Stomach (tissue), 9 donors: ENCODE data around the gene AGAP3. TPM values are rescaled to one million over a fixed set of nuclear protein-coding genes. Genes with fewer than 3 reads are reported as not detected.

Experiments
- DNase-seq, 2 donors: peaks; one replicate each; pipeline versions ENCODE4 v3.0.0 to v3.0.0-alpha.2; 2013 to 2019
- H3K27ac ChIP-seq, 5 donors: fragments of 200-600 bp in 4 of 5; sonication (generic) in 4 of 5; one replicate each; pipeline ENCODE4 v1.5.1; 2013 to 2019; ENCODE audit warnings: mild to moderate bottlenecking in 1 of 5, moderate library complexity in 1 of 5
- H3K27me3 ChIP-seq, 3 donors: fragments of 200-600 bp; sonication (generic); one replicate each; pipeline ENCODE4 v1.5.1; 2017 to 2019; ENCODE audit warnings: mixed run types in 1 of 3
- H3K36me3 ChIP-seq, 4 donors: fragments of 200-600 bp; sonication (generic); 1 replicate in 3 of 4; 2 replicates in 1 of 4; pipeline ENCODE4 v1.5.1; 2016 to 2019
- H3K4me1 ChIP-seq, 4 donors: fragments of 200-600 bp; sonication (generic); one replicate each; pipeline ENCODE4 v1.5.1; 2016 to 2019
- H3K4me3 ChIP-seq, 4 donors: fragments of 200-600 bp; sonication (generic) in 3 of 4; one replicate each; pipeline ENCODE4 v1.5.1; 2016 to 2019; ENCODE audit warnings: mild to moderate bottlenecking in 1 of 4
- H3K9me3 ChIP-seq, 4 donors: fragments of 200-600 bp; sonication (generic); one replicate each; pipeline ENCODE4 v1.5.1; 2016 to 2019
- EP300 ChIP-seq: sonication (generic); formaldehyde crosslinking; IDR thresholded peaks from one replicate; pipeline ENCODE4 v1.6.1; 2017; ENCODE audit warnings: antibody characterized with exemption
- POLR2A ChIP-seq, 4 donors: fragments of 450-650 bp; IDR thresholded peaks; one replicate each; pipeline ENCODE4 v1.6.1; 2016; ENCODE audit warnings: antibody characterized with exemption in 4 of 4, control low read depth in 2 of 4, mild to moderate bottlenecking in 1 of 4, moderate library complexity in 1 of 4
- POLR2AphosphoS5 ChIP-seq, 3 donors: sonication (generic); formaldehyde crosslinking; IDR thresholded peaks; one replicate each; pipeline ENCODE4 v1.6.1; 2016; ENCODE audit warnings: antibody characterized with exemption in 3 of 3
- WGBS, 5 donors: extraction: QIAGEN DNeasy Blood & Tissue Kit in 3 of 5; methylation state at CpG; one replicate each; pipeline versions ENCODE4 v1.1.5 to v1.1.7; 2013 to 2018; 5-methylcytosine and 5-hydroxymethylcytosine counted together
- intact Hi-C: fragments of 100-400 bp; cut with DNase I; formaldehyde crosslinking; loops from one replicate; pipeline ENCODE4 v1.15.1; 2023; ENCODE audit warnings: low total_unique reads
- polyA plus RNA-seq, 3 donors: library from polyadenylated mRNA; stranded (reverse); fragments of 200-250 nt; gene quantifications; one replicate each; pipeline ENCODE4 v1.2.3, GENCODE V29; 2013
- total RNA-seq, 5 donors: library from RNA; depleted of rRNA; stranded (reverse); fragments of >200 nt; gene quantifications; one replicate each; pipeline versions ENCODE4 v1.1.0 to v1.2.3, GENCODE V29; 2014 to 2016
- TF ChIP-seq, protein P1 (sequence below), 7 experiments: fragments of 450-650 bp in 4 of 7; fragments of 200-600 bp in 3 of 7; sonication (generic) in 3 of 7; IDR thresholded peaks; one replicate each; pipeline ENCODE4 v1.5.1; 2016 to 2019; ENCODE audit warnings: antibody characterized with exemption in 7 of 7, control low read depth in 2 of 7, mild to moderate bottlenecking in 1 of 7
- donor health status: healthy with polysubstance abuse.
- donor health status: Bipolar disorder and iron deficiency.
- donor health status: healthy.

The AGAP3 gene
- total and polyA plus RNA-seq, 8 donors: 32.5 to 342 (median 53.3) TPM

GRCh38 chr7:151130741-151131157 lies 44.5 kb downstream of the AGAP3 start:
- Histone ChIP-seq H3K27ac (no peak overlapping the region), H3K4me3 (no peak overlapping the region), H3K4me1 (peaks cover 7 to 12% (median 10%) of the 10 kb centered on the region in 4 donors), H3K9me3 (no peaks in the 10 kb centered on the region), H3K27me3 (no peaks in the 10 kb centered on the region), H3K36me3 (peaks cover 62 to 91% (median 89%) of the 10 kb centered on the region in 4 donors)
- 91 to 96% (median 95%) methylated on average over 17 of the region's 17 CpGs for WGBS, 5 donors
- DNase-seq: no peak
- intact Hi-C loops: no loop called here
- TF ChIP-seq EP300 (no peak), POLR2A (IDR thresholded peaks at IDR 0.05) (no peak), POLR2AphosphoS5 (IDR thresholded peaks at IDR 0.05) (no peak)
- TF ChIP-seq, protein P1, sequence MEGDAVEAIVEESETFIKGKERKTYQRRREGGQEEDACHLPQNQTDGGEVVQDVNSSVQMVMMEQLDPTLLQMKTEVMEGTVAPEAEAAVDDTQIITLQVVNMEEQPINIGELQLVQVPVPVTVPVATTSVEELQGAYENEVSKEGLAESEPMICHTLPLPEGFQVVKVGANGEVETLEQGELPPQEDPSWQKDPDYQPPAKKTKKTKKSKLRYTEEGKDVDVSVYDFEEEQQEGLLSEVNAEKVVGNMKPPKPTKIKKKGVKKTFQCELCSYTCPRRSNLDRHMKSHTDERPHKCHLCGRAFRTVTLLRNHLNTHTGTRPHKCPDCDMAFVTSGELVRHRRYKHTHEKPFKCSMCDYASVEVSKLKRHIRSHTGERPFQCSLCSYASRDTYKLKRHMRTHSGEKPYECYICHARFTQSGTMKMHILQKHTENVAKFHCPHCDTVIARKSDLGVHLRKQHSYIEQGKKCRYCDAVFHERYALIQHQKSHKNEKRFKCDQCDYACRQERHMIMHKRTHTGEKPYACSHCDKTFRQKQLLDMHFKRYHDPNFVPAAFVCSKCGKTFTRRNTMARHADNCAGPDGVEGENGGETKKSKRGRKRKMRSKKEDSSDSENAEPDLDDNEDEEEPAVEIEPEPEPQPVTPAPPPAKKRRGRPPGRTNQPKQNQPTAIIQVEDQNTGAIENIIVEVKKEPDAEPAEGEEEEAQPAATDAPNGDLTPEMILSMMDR (IDR thresholded peaks at IDR 0.05): no peak

DNA sequence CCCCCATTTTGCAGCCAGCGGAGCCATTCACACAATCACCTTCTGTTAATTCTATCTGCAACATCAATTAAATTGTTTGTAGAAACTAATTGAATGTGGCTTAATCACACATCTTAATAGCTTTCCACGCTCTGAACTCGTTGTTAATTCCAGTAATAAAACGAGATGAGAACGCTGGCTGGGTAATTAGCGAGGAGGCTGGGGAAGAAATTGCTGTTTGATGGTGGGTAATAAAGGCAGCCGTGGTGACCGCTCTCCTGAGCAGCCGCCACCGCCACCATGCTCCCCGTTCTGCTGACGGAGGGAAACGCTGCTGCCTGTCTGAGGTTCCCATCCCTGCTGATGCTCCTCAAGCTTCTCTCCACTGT lies 44.9 kb downstream of the AGAP3 start:
- intact Hi-C loops: no loop called here
- Histone ChIP-seq H3K4me1 (peaks cover 2 to 7% (median 6%) of the 10 kb centered on the region in 4 donors), H3K9me3 (no peaks in the 10 kb centered on the region), H3K27ac (no peak overlapping the region), H3K36me3 (peaks cover 67 to 95% (median 94%) of the 10 kb centered on the region in 4 donors), H3K27me3 (no peaks in the 10 kb centered on the region), H3K4me3 (no peak overlapping the region)
- TF ChIP-seq, protein P1 (IDR thresholded peaks at IDR 0.05): no peak
- TF ChIP-seq POLR2AphosphoS5 (IDR thresholded peaks at IDR 0.05): no peak
- no peak for TF ChIP-seq EP300
- no peak for TF ChIP-seq POLR2A (IDR thresholded peaks at IDR 0.05)
- 85 to 95% (median 92%) methylated on average over 13 of the region's 13 CpGs for WGBS, 5 donors
- DNase-seq: no peak

- WGBS, 5 donors: 72 to 85% (median 82%) methylated on average over 13 to 19 of the region's 19 CpGs
- H3K36me3 ChIP-seq: peaks cover 67 to 100% (median 98%) of the 10 kb centered on the region in 4 donors
- H3K4me3 ChIP-seq: no peak overlapping the region
- H3K4me1 ChIP-seq: peaks cover 0 to 2% (median under 1%) of the 10 kb centered on the region in 4 donors
- no peaks in the 10 kb centered on the region for H3K27me3 ChIP-seq
- peak in 1 of 2 donors; percentile 76 for DNase-seq
- TF ChIP-seq POLR2A (IDR thresholded peaks at IDR 0.05) (no peak), POLR2AphosphoS5 (IDR thresholded peaks at IDR 0.05) (no peak), EP300 (no peak)
- TF ChIP-seq, protein P1 (IDR thresholded peaks at IDR 0.05): no peak
- intact Hi-C loops: no loop called here
- H3K9me3 ChIP-seq: no peaks in the 10 kb centered on the region
- H3K27ac ChIP-seq: no peak overlapping the region
Measured at GRCh38 chr7:151131592-151132293, 45.5 kb downstream of the AGAP3 start.

DNA sequence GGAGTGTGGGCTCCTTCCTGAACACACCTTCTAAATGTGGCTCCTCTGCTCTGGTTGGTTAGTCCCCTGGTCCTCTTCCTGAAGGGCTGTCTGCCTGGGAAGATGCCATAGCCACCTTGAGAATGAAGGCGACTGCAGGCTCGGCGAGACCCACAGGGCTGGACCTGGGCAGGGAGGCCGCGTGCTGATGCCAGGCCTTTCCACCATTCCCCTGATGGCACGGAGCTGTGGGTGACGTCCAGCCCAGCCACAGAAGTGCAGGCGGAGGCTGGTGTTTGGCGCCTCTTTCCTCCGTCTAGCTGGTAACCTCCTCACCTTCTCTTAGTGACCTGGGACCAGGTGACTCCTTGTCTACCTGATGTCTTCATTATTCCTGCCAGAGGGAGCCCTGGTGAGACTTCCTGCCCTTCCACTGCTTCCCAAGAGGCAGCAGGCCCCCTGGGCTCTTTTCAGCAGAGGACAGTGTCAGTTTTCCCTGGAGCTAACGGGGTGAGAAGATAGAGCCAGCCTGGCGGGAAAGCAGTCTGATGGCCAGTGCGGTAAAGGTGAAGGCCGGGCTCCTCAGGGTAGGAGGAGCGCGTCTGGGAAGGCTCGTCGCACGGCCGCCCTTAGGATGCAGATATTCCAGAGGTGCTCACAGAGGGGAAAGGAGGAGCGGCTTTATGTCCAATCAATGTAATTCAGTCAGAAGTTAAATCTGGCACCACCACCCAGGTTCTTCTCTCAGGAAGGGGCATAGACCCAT lies 46.4 kb downstream of the AGAP3 start:
- TF ChIP-seq, protein P1 (IDR thresholded peaks at IDR 0.05): no peak
- TF ChIP-seq POLR2A (IDR thresholded peaks at IDR 0.05): no peak
- TF ChIP-seq POLR2AphosphoS5 (IDR thresholded peaks at IDR 0.05): no peak
- no peak for TF ChIP-seq EP300
- Histone ChIP-seq H3K4me1 (no peaks in the 10 kb centered on the region), H3K9me3 (no peaks in the 10 kb centered on the region), H3K27me3 (no peaks in the 10 kb centered on the region), H3K36me3 (peaks cover 67 to 100% (median 99%) of the 10 kb centered on the region in 4 donors), H3K4me3 (no peak overlapping the region), H3K27ac (no peak overlapping the region)
- no peak for DNase-seq
- 92 to 98% (median 94%) methylated on average over 20 to 21 of the region's 21 CpGs for WGBS, 5 donors
- intact Hi-C loops: no loop called here
